GM19238 (cell line): ENCODE data around the gene IGF1R.
A peak's percentile ranks its signal among the peaks of the same experiment; 100 is the strongest.

Experiments
- DNase-seq: peaks from one replicate; pipeline ENCODE4 v3.0.0; 2011; ENCODE audit warnings: low spot score; ENCODE audit not compliant: insufficient read length

The IGF1R gene

GRCh38 chr15:98648654-98649471, 524 bp downstream of the IGF1R start:
- DNase-seq, result no peak

GRCh38 chr15:98649472-98650416, 1.4 kb downstream of the IGF1R start:
- DNase-seq, result no peak

GRCh38 chr15:98650417-98651035, 2.2 kb downstream of the IGF1R start:
- no peak for DNase-seq

GRCh38 chr15:98651036-98651481, 2.7 kb downstream of the IGF1R start:
- no peak for DNase-seq

- DNase-seq, result no peak
Observed at GRCh38 chr15:98651581-98652220, 3.4 kb downstream of the IGF1R start.

GRCh38 chr15:98653686-98654085, 5.3 kb downstream of the IGF1R start:
- no peak for DNase-seq

GRCh38 chr15:98654790-98655360, 6.5 kb downstream of the IGF1R start:
- DNase-seq, result no peak

GRCh38 chr15:98655732-98656131, 7.4 kb downstream of the IGF1R start:
- DNase-seq, result no peak

- DNase-seq, result no peak
Observed at GRCh38 chr15:98657721-98658120, 9.4 kb downstream of the IGF1R start.

GRCh38 chr15:98658831-98659699, 10.7 kb downstream of the IGF1R start:
- peak; percentile 44 for DNase-seq

GRCh38 chr15:98660055-98660454, 11.7 kb downstream of the IGF1R start:
- DNase-seq, result no peak

- DNase-seq, result no peak
Observed at GRCh38 chr15:98663045-98663444, 14.7 kb downstream of the IGF1R start.

- DNase-seq, result no peak
Observed at GRCh38 chr15:98663606-98664005, 15.3 kb downstream of the IGF1R start.

GRCh38 chr15:98666441-98666840, 18.1 kb downstream of the IGF1R start:
- DNase-seq, result no peak

- DNase-seq, result no peak
Observed at GRCh38 chr15:98666841-98667240, 18.5 kb downstream of the IGF1R start.

GRCh38 chr15:98667521-98668179, 19.3 kb downstream of the IGF1R start:
- DNase-seq, result no peak

GRCh38 chr15:98668566-98669308, 20.4 kb downstream of the IGF1R start:
- DNase-seq, result no peak

GRCh38 chr15:98669638-98670037, 21.3 kb downstream of the IGF1R start:
- no peak for DNase-seq
